A549 (cell line): ENCODE data around the gene SMIM20. TPM values are rescaled to one million over a fixed set of nuclear protein-coding genes. Genes with fewer than 3 reads are reported as not detected.

ENCODE experiments used
- ATAC-seq, 2 experiments: fragments of 200-7000 bp in 1 of 2; fragments of >200 bp in 1 of 2; cut with Nextera tagmentation in 1 of 2; cut with Tn5 transposase in 1 of 2; 3 replicates each; pipeline versions ENCODE4 v1.8.0 to v1.9.1; 2018 to 2020; ENCODE audit warnings: mild to moderate bottlenecking in 1 of 2, moderate library complexity in 1 of 2
- CTCF ChIA-PET: fragments of 300-600 bp; sonication (Branson Sonifier 250); formaldehyde crosslinking; extraction: SDS; loops from one replicate; lab custom pipeline; 2021; ENCODE audit warnings: antibody characterized with exemption, inconsistent platforms; lab: Yijun Ruan, JAX
- POLR2A ChIA-PET: fragments of 350-600 bp; formaldehyde crosslinking; extraction: SDS; loops from one replicate; lab custom pipeline; 2021; ENCODE audit warnings: antibody characterized with exemption, inconsistent platforms; lab: Yijun Ruan, JAX
- DNase-seq, 2 experiments: peaks; one replicate each; pipeline versions ENCODE4 v3.0.0 to v3.0.0-alpha.2; 2011 to 2016; ENCODE audit warnings: low read depth in 1 of 2, low spot score in 1 of 2
- FAIRE-seq: peaks from 2 replicates; lab custom pipeline; 2011; peaks lifted over from hg19 to GRCh38; lab: Jason Lieb, UNC
- H3K27ac ChIP-seq, 2 experiments: fragments of >200 bp; sonication (Bioruptor Twin); formaldehyde crosslinking; 3 replicates each; pipeline ENCODE4 v1.5.1; 2016 to 2017
- H3K4me1 ChIP-seq: fragments of >200 bp; sonication (Bioruptor Twin); formaldehyde crosslinking; 3 replicates; pipeline ENCODE4 v1.6.1; 2016
- H3K4me2 ChIP-seq: fragments of >200 bp; sonication (Bioruptor Twin); formaldehyde crosslinking; 3 replicates; pipeline ENCODE4 v1.6.1; 2016
- H3K4me3 ChIP-seq: fragments of >200 bp; sonication (Bioruptor Twin); formaldehyde crosslinking; 3 replicates; pipeline ENCODE4 v1.5.1; 2016
- H3K9me3 ChIP-seq: fragments of >200 bp; sonication (Bioruptor Twin); formaldehyde crosslinking; 3 replicates; pipeline ENCODE4 v1.6.1; 2016
- ATOH8 ChIP-seq: fragments of 250-450 bp; sonication (Bioruptor Pico); IDR thresholded peaks from 2 replicates; pipeline ENCODE4 v1.5.0; 2020; ENCODE audit warnings: low read depth, mild to moderate bottlenecking, moderate library complexity
- BHLHE40 ChIP-seq: IDR thresholded peaks from 2 replicates; pipeline ENCODE4 v1.6.1; 2012; ENCODE audit warnings: low read depth, low read length, inconsistent platforms
- CBX2 ChIP-seq: fragments of 200-600 bp; sonication (generic); IDR thresholded peaks from 2 replicates; pipeline ENCODE4 v1.6.1; 2016; ENCODE audit warnings: low read depth, mild to moderate bottlenecking, borderline replicate concordance
- CHD2 ChIP-seq: fragments of 150-350 bp; IDR thresholded peaks from 2 replicates; pipeline ENCODE4 v1.6.1; 2014; ENCODE audit warnings: low read length; ENCODE audit not compliant: partially characterized antibody
- CHD4 ChIP-seq: fragments of 200-600 bp; sonication (generic); IDR thresholded peaks from 2 replicates; pipeline ENCODE4 v1.6.1; 2016; ENCODE audit warnings: antibody characterized with exemption, mild to moderate bottlenecking, borderline replicate concordance
- EHF ChIP-seq: fragments of 250-450 bp; sonication (Bioruptor Pico); IDR thresholded peaks from 2 replicates; pipeline ENCODE4 v1.5.0; 2020; ENCODE audit warnings: mild to moderate bottlenecking
- EHMT2 ChIP-seq: fragments of 200-600 bp; sonication (generic); IDR thresholded peaks from 2 replicates; pipeline ENCODE4 v1.6.1; 2016; ENCODE audit warnings: antibody characterized with exemption, low read depth, mild to moderate bottlenecking, moderate library complexity
- ESRRA ChIP-seq: fragments of 150-350 bp; IDR thresholded peaks from 2 replicates; pipeline ENCODE4 v1.6.1; 2014; ENCODE audit warnings: mild to moderate bottlenecking, low read length, borderline replicate concordance
- FOSL2 ChIP-seq, 2 experiments: fragments of 450-650 bp in 1 of 2; fragments of >200 bp in 1 of 2; sonication (Bioruptor Twin) in 1 of 2; formaldehyde crosslinking; IDR thresholded peaks; 2 replicates each; pipeline versions ENCODE4 v1.5.0 to v1.6.1; 2016 to 2020; ENCODE audit warnings: mild to moderate bottlenecking in 1 of 2, moderate library complexity in 1 of 2
- FOXS1 ChIP-seq: fragments of 250-450 bp; sonication (Bioruptor Pico); IDR thresholded peaks from 2 replicates; pipeline ENCODE4 v1.5.0; 2020; ENCODE audit warnings: mild to moderate bottlenecking, moderate library complexity
- HMGXB4 ChIP-seq: fragments of 250-450 bp; sonication (Bioruptor Pico); IDR thresholded peaks from 2 replicates; pipeline ENCODE4 v1.5.0; 2021; ENCODE audit warnings: mild to moderate bottlenecking, moderate library complexity, borderline replicate concordance
- HOXB13 ChIP-seq: fragments of 250-450 bp; sonication (Bioruptor Pico); IDR thresholded peaks from 2 replicates; pipeline ENCODE4 v1.5.0; 2020; ENCODE audit warnings: low read depth, mild to moderate bottlenecking, moderate library complexity
- HOXB5 ChIP-seq: fragments of 250-450 bp; sonication (Bioruptor Pico); IDR thresholded peaks from 2 replicates; pipeline ENCODE4 v1.5.0; 2020; ENCODE audit warnings: mild to moderate bottlenecking, moderate library complexity
- JUN ChIP-seq, 2 experiments: fragments of >200 bp; sonication (Bioruptor Twin); formaldehyde crosslinking; IDR thresholded peaks; 2 replicates in 1 of 2; 3 replicates in 1 of 2; pipeline ENCODE4 v1.6.1; 2016 to 2017
- KDM1A ChIP-seq: fragments of 200-600 bp; sonication (generic); IDR thresholded peaks from 2 replicates; pipeline ENCODE4 v1.6.1; 2016; ENCODE audit warnings: low read depth, mild to moderate bottlenecking
- MAFK ChIP-seq: fragments of 450-650 bp; IDR thresholded peaks from 2 replicates; pipeline ENCODE4 v1.6.1; 2014; ENCODE audit not compliant: partially characterized antibody
- MAX ChIP-seq: IDR thresholded peaks from 2 replicates; pipeline ENCODE4 v1.6.1; 2012
- MYC ChIP-seq: IDR thresholded peaks from 2 replicates; pipeline ENCODE4 v1.6.1; 2012; ENCODE audit warnings: mild to moderate bottlenecking, inconsistent platforms, low read length, improper control_type of control experiment, borderline replicate concordance
- NFE2L2 ChIP-seq: fragments of 150-350 bp; conservative IDR thresholded peaks from 2 replicates; pipeline ENCODE4 v1.6.1; 2014; ENCODE audit warnings: low read length
- PBX3 ChIP-seq: IDR thresholded peaks from 2 replicates; pipeline ENCODE4 v1.6.1; 2012
- PHF8 ChIP-seq: fragments of 200-600 bp; sonication (generic); IDR thresholded peaks from 2 replicates; pipeline ENCODE4 v1.6.1; 2016; ENCODE audit warnings: low read depth, mild to moderate bottlenecking, antibody characterized with exemption, moderate library complexity, borderline replicate concordance
- POLR2AphosphoS2 ChIP-seq: conservative IDR thresholded peaks from 2 replicates; pipeline ENCODE4 v1.6.1; 2012; ENCODE audit warnings: low read length, improper control_type of control experiment, inconsistent platforms
- RARB ChIP-seq: fragments of 250-450 bp; sonication (Bioruptor Pico); IDR thresholded peaks from 2 replicates; pipeline ENCODE4 v1.8.0; 2021; ENCODE audit warnings: mild to moderate bottlenecking, moderate library complexity
- RCOR1 ChIP-seq: fragments of 150-350 bp; IDR thresholded peaks from 2 replicates; pipeline ENCODE4 v1.6.1; 2014; ENCODE audit warnings: antibody characterized with exemption, low read length, low read depth
- RFX5 ChIP-seq: fragments of 450-650 bp; IDR thresholded peaks from 2 replicates; pipeline ENCODE4 v1.7.1; 2014; ENCODE audit warnings: antibody characterized with exemption, mild to moderate bottlenecking, moderate library complexity
- RNF2 ChIP-seq: fragments of 200-600 bp; sonication (generic); IDR thresholded peaks from 2 replicates; pipeline ENCODE4 v1.6.1; 2016; ENCODE audit warnings: low read depth, mild to moderate bottlenecking, antibody characterized with exemption, moderate library complexity, borderline replicate concordance
- TP53 ChIP-seq: fragments of 250-450 bp; sonication (Bioruptor Pico); IDR thresholded peaks from 2 replicates; pipeline ENCODE4 v1.5.0; 2021; ENCODE audit warnings: mild to moderate bottlenecking, moderate library complexity
- USF2 ChIP-seq: fragments of 450-650 bp; IDR thresholded peaks from 2 replicates; pipeline ENCODE4 v1.6.1; 2014; ENCODE audit warnings: antibody characterized with exemption
- ZC3H11A ChIP-seq: fragments of 450-650 bp; IDR thresholded peaks from 2 replicates; pipeline ENCODE4 v1.6.1; 2014; ENCODE audit warnings: antibody characterized with exemption, mild to moderate bottlenecking
- ZFP36 ChIP-seq: fragments of 450-650 bp; IDR thresholded peaks from 2 replicates; pipeline ENCODE4 v1.6.1; 2014; ENCODE audit warnings: borderline replicate concordance; ENCODE audit not compliant: partially characterized antibody
- ZSCAN20 ChIP-seq: fragments of 250-450 bp; sonication (Bioruptor Pico); IDR thresholded peaks from 2 replicates; pipeline ENCODE4 v1.8.0; 2022; ENCODE audit warnings: mild to moderate bottlenecking, moderate library complexity
- WGBS: methylation state at CpG from one replicate; pipeline ENCODE4 v1.1.6; 2017; ENCODE audit errors: missing lambda C conversion rate; 5-methylcytosine and 5-hydroxymethylcytosine counted together
- polyA plus RNA-seq, 4 experiments: library from polyadenylated mRNA; depleted of rRNA in 3 of 4; stranded (reverse); fragments of >200 nt; fragmentation: RNase III in 1 of 4; extraction: RNeasy Plus Mini Kit Qiagen cat#74134 plus additional on column Dnase treatment in 1 of 4; gene quantifications; 2 replicates in 3 of 4; 3 replicates in 1 of 4; pipeline ENCODE4 v1.2.3, GENCODE V29; 2011 to 2017

Gene SMIM20
- polyA plus RNA-seq, 2 of the 4 experiments (the other 2 are of a cell fraction), result 32.9 to 50.5 TPM

- WGBS, result 88% methylated on average over 6 of the region's 13 CpGs
- Histone ChIP-seq H3K4me3 (no peak overlapping the region), H3K4me1 (no peaks in the 10 kb centered on the region), H3K4me2 (no peak overlapping the region)
- DNase-seq (no peak), ATAC-seq (no peak)
- no peak for TF ChIP-seq ESRRA
- no peak for TF ChIP-seq RFX5
- no peak for TF ChIP-seq ZFP36
- no peak for TF ChIP-seq MAFK
- TF ChIP-seq JUN (IDR thresholded peaks at IDR 0.05), result no peak
- no peak for TF ChIP-seq PBX3
- no peak for TF ChIP-seq NFE2L2
- TF ChIP-seq FOXS1 (CRISPR knock-in tag), result no peak
- no peak for TF ChIP-seq ZC3H11A
- no peak for TF ChIP-seq HOXB5
- no peak for TF ChIP-seq CHD4
- TF ChIP-seq HMGXB4, result no peak
- no peak for TF ChIP-seq HOXB13 (CRISPR knock-in tag)
- TF ChIP-seq USF2, result no peak
- no peak for TF ChIP-seq EHF (CRISPR knock-in tag)
- TF ChIP-seq CBX2, result no peak
- TF ChIP-seq TP53 (CRISPR knock-in tag), result no peak
- TF ChIP-seq, all 56 proteins: peak for 0
- POLR2A ChIA-PET, result no interaction called here
- no peaks in the 10 kb centered on the region for H3K9me3 ChIP-seq
- no peak overlapping the region for H3K27ac ChIP-seq
- no peak for FAIRE-seq
- CTCF ChIA-PET, result interaction anchor here (1.7 kb wide), 1 partner anchor 18 kb away, joined by 5 read pairs; no protein-coding TSS in a partner anchor
Observed at GRCh38 chr4:25970226-25970675, 56.2 kb downstream of the SMIM20 start.

- no peak for DNase-seq
- Histone ChIP-seq H3K27ac (no peak overlapping the region), H3K4me3 (no peak overlapping the region)
- no peak for ATAC-seq
- 83% methylated on average over 1 of the region's 6 CpGs for WGBS
- FAIRE-seq, result no peak
- TF ChIP-seq CHD2, result no peak
- TF ChIP-seq ESRRA, result no peak
- no peak for TF ChIP-seq ZSCAN20 (CRISPR knock-in tag)
- no peak for TF ChIP-seq FOSL2 (IDR thresholded peaks at IDR 0.05)
- TF ChIP-seq FOSL2 (CRISPR knock-in tag; IDR thresholded peaks at IDR 0.05), result no peak
- TF ChIP-seq ATOH8 (CRISPR knock-in tag), result no peak
- no peak for TF ChIP-seq RNF2
- no peak for TF ChIP-seq MYC
- no peak for TF ChIP-seq POLR2AphosphoS2
- TF ChIP-seq NFE2L2, result no peak
- TF ChIP-seq PHF8, result no peak
- no peak for TF ChIP-seq JUN (IDR thresholded peaks at IDR 0.05)
- no peak for TF ChIP-seq MAX
- TF ChIP-seq MAFK, result no peak
- no peak for TF ChIP-seq KDM1A
- TF ChIP-seq RCOR1, result no peak
- no peak for TF ChIP-seq BHLHE40
- TF ChIP-seq PBX3, result no peak
- no peak for TF ChIP-seq EHMT2
- no peak for TF ChIP-seq RFX5
- no peak for TF ChIP-seq RARB (CRISPR knock-in tag)
- TF ChIP-seq, all 56 proteins: peak for 0
- H3K4me2 ChIP-seq, result no peak overlapping the region
- CTCF ChIA-PET, result interaction anchor here (1.7 to 1.8 kb wide), 2 partner anchors 17 kb away, joined by 5 read pairs; no protein-coding TSS in a partner anchor
- POLR2A ChIA-PET, result no interaction called here
- no peaks in the 10 kb centered on the region for H3K9me3 ChIP-seq
- H3K4me1 ChIP-seq, result no peaks in the 10 kb centered on the region
Observed at GRCh38 chr4:25970691-25971432, 56.8 kb downstream of the SMIM20 start.
